Lower lobe of right lung (tissue), 2 donors: Measurements from ENCODE around the gene NACC2. TPM values are rescaled to one million over a fixed set of nuclear protein-coding genes. Genes with fewer than 3 reads are reported as not detected.

Experiments used
- ATAC-seq, 2 donors: fragments of 200-7000 bp; cut with Tn5 transposase; one replicate each; pipeline ENCODE4 v1.9.1; 2020 to 2022; ENCODE audit warnings: mild to moderate bottlenecking in 2 of 2, moderate library complexity in 2 of 2
- DNase-seq: peaks from one replicate; pipeline ENCODE4 v3.0.0-alpha.2; 2020
- H3K27ac ChIP-seq: fragments of 200-600 bp; one replicate; pipeline ENCODE4 v1.8.0; 2022
- H3K27me3 ChIP-seq: fragments of 200-600 bp; one replicate; pipeline ENCODE4 v1.8.0; 2022; ENCODE audit warnings: low read depth
- H3K36me3 ChIP-seq: fragments of 200-600 bp; one replicate; pipeline ENCODE4 v1.8.0; 2022; ENCODE audit warnings: mild to moderate bottlenecking
- H3K4me1 ChIP-seq: fragments of 200-600 bp; one replicate; pipeline ENCODE4 v1.8.0; 2022
- H3K4me3 ChIP-seq: fragments of 200-600 bp; one replicate; pipeline ENCODE4 v1.8.0; 2022; ENCODE audit warnings: mild to moderate bottlenecking
- H3K9me3 ChIP-seq: fragments of 200-600 bp; one replicate; pipeline ENCODE4 v1.8.0; 2022
- intact Hi-C: fragments of 100-400 bp; cut with DNase I; formaldehyde crosslinking; loops from one replicate; pipeline ENCODE4 v1.11.0; 2022
- total RNA-seq: library from RNA; stranded (reverse); fragmentation: NEBNext Ultra II Directional; extraction: Animal tissue kit (Norgen Biotek cat#: 25700); gene quantifications from one replicate; pipeline ENCODE4 v1.2.1, GENCODE V29; 2021
- TF ChIP-seq, protein P1 (sequence below): fragments of 200-600 bp; IDR thresholded peaks from one replicate; pipeline ENCODE4 v1.8.0; 2022; ENCODE audit warnings: antibody characterized with exemption, mild to moderate bottlenecking
- donor health status: DM: no; HTN: yes; CAD: no; lungs with severe emphysema.

The NACC2 gene
- total RNA-seq, 1 donor from 2014 or later: 27.0 TPM

DNA sequence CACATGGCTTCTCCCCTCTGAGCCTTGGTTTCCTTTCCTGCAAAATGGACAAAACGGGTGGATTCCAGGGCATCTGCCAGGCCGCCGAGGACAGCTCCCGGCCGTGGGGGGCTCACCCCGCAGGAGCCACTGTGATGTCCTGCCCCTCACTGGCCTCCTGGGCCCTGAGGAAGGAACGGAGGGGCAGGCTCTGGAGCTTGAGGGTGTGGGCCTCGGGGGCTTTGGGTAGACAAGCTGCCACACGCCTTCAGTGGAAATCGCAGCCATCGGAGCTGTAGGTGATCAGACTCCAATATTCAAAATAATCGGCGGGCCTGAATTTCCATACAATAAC, 101.7 kb downstream of the NACC2 start:
- intact Hi-C loops: no loop called here
- Histone ChIP-seq H3K27me3 (no peaks in the 10 kb centered on the region), H3K27ac (peak overlapping the region; percentile 92), H3K9me3 (no peaks in the 10 kb centered on the region), H3K4me3 (peak overlapping the region; percentile 52), H3K36me3 (no peaks in the 10 kb centered on the region), H3K4me1 (peaks cover 66% of the 10 kb centered on the region)
- no peak for DNase-seq
- ATAC-seq: no peak
- TF ChIP-seq, protein P1, sequence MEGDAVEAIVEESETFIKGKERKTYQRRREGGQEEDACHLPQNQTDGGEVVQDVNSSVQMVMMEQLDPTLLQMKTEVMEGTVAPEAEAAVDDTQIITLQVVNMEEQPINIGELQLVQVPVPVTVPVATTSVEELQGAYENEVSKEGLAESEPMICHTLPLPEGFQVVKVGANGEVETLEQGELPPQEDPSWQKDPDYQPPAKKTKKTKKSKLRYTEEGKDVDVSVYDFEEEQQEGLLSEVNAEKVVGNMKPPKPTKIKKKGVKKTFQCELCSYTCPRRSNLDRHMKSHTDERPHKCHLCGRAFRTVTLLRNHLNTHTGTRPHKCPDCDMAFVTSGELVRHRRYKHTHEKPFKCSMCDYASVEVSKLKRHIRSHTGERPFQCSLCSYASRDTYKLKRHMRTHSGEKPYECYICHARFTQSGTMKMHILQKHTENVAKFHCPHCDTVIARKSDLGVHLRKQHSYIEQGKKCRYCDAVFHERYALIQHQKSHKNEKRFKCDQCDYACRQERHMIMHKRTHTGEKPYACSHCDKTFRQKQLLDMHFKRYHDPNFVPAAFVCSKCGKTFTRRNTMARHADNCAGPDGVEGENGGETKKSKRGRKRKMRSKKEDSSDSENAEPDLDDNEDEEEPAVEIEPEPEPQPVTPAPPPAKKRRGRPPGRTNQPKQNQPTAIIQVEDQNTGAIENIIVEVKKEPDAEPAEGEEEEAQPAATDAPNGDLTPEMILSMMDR: no peak

DNA sequence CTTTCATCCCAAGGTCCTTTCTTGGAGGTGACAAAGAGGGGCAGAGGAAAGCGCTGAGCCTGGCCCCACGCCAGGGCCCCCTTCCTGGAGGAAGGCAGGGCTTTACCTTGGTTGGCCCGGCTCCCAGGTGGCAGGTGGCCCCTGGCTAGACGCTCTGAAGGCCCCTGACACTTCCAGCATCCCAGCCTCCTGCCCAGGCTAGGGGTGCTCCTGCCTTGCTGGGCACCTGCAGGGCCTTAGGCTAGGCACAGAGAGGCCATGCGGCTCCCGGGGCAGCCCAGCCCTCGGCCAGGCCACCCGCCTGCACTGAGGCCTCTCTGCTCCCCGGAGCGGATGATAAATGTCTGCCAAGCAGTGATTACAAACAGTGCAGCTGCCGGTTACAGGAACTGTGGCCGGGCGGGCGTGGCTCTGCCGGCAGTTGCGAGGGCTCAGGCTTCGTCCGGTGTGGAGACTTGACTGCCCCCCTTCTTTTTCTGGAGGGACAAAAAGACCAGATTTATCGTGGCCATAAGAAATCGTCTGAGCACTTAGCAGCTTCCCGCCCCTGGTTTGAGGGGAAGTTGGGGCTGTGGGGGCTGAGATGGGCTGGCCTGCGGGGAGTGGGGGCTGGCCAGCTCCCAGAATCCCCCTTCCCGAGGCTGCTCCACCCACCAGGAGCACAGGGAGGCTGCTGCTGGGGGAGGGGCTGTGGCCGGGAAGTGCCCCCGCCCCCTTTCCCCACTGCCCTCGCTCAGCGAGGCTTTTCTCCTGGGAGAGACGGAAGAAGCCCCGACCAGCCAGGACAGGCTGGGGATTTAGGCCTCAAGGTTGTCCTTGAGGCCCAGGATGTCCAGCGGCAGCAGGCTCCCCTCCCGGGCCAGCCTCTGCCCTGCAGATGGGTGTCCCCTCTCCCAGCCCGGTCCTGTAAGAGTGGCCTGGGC, 102.3 kb downstream of the NACC2 start:
- no peaks in the 10 kb centered on the region for H3K27me3 ChIP-seq
- H3K9me3 ChIP-seq: no peaks in the 10 kb centered on the region
- H3K4me3 ChIP-seq: peak overlapping the region; percentile 52
- peaks cover 64% of the 10 kb centered on the region for H3K4me1 ChIP-seq
- intact Hi-C loops: no loop called here
- TF ChIP-seq, protein P1: no peak
- peak; percentile 87 for DNase-seq
- peak; percentile 74 to 82 for ATAC-seq
- peak overlapping the region; percentile 92 for H3K27ac ChIP-seq
- H3K36me3 ChIP-seq: no peaks in the 10 kb centered on the region

DNA sequence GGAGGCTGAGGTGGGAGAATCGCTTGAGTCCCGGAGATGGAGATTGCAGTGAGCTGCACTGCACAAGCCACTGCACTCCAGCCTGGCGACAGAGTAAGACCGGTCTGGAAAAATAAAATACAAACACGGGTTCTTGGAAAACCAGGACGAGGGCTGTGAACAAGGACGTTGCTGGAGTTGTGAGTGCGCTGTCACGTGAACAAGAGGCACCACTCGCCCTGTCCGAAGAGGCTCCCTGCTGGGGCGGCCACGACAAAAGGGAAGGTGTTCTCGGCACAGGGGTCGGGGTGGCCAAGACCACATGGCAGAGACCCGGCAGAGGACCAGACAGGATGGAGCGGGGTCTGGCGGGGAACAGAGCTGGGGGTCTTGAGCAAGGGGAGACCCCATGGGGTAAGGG, 103.3 kb downstream of the NACC2 start:
- ATAC-seq: no peak
- Histone ChIP-seq H3K27me3 (no peaks in the 10 kb centered on the region), H3K36me3 (no peaks in the 10 kb centered on the region), H3K9me3 (no peaks in the 10 kb centered on the region), H3K4me1 (peaks cover 55% of the 10 kb centered on the region), H3K27ac (peak overlapping the region; percentile 92), H3K4me3 (peak overlapping the region; percentile 52)
- TF ChIP-seq, protein P1: no peak
- intact Hi-C loops: no loop called here
- no peak for DNase-seq

DNA sequence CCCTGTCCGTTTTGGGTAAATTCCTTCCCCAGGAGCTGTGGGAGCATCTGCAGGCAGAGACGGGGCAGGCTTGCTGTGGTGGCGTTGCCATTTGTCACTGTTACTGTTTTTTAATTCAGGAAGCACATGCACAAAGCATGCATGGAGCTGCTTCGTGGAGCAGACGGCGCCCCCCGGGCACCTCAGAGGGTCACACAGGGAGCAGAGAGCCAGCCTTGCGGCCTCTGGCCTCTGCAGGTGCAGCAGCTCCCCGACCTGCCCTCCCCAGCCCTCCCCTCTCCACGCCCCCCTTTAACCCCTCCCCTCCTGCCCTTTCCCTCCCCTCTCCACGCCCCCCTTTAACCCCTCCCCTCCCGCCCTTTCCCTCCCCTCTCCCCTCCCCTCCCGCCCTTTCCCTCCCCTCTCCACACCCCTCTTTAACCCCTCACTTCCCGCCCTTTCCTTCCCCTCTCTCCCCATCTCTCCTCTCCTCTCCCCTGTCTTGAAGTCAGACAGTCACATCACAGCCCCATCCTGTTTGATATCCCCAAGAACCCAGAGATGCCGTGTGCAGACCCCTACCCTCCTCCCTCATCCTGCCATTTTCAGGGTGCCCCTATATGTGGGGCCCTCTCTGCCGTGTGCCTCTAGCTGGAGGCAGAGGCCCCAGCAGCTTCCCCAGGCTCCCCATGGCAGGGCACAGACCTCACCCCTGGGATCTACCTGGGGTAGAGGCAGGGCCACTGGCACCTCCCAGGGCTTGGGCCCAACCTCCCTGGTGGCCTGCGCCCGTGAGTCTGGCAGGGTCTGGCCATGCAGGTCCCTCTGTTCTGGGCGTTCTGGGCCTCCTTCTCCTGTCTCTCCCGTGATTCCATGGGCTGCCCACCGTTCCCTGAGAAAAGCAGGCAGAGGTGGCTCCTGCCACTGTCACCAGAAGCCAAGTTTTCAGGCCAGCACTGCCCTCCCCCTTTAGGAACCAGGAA, 104.3 kb downstream of the NACC2 start:
- ATAC-seq: peak; percentile 55 to 75
- peaks cover 55% of the 10 kb centered on the region for H3K4me1 ChIP-seq
- no peaks in the 10 kb centered on the region for H3K9me3 ChIP-seq
- DNase-seq: no peak
- no peaks in the 10 kb centered on the region for H3K36me3 ChIP-seq
- peak overlapping the region; percentile 68 for H3K27ac ChIP-seq
- peak overlapping the region; percentile 33 for H3K4me3 ChIP-seq
- H3K27me3 ChIP-seq: peaks cover 3% of the 10 kb centered on the region
- TF ChIP-seq, protein P1: no peak
- intact Hi-C loops: no loop called here

DNA sequence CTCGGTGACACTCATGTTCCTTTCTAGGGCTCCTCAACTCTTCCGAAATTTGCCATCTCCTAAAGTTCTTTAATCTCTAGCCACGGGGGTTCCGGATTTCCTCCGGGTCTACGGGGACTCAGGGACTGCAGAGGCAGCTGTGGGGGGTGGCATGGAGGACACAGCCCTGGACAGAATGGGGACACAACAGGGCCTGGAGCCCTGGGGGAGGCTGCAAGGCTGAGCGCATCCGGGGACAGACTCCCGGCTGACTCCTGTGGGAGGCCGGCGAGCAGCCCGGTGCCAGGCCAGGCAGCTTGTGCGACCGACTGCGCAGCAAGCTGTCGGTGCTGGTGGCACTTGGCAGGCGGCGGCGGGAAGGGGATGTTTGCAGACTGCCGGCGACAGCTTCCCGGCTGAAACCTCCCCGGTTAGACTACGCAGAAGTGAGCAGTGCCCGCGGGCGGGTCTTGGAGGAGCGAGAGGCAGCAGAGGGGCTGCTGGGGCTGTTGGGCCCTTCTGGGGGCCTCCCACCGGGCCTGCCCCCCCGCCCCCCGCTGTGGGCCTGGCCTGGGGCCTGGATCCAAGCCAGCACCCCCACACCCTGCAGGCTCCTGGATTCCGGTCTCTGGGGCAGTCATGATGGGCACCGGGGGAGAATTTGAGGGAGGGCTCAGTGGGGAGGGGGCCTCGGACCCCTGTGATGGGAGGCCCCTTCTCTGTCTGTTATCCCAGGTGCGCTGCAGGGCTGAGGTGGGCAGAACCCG, 105.2 kb downstream of the NACC2 start:
- Histone ChIP-seq H3K27me3 (peaks cover 4% of the 10 kb centered on the region), H3K9me3 (no peaks in the 10 kb centered on the region), H3K36me3 (no peaks in the 10 kb centered on the region), H3K4me3 (peak overlapping the region; percentile 33), H3K27ac (peak overlapping the region; percentile 68), H3K4me1 (peaks cover 55% of the 10 kb centered on the region)
- ATAC-seq: peak; percentile 5 to 31
- peak; percentile 62 for DNase-seq
- TF ChIP-seq, protein P1: no peak
- intact Hi-C loops: no loop called here
